T-helper 17 cell (primary cell): ENCODE data around the gene NPC1. TPM values are rescaled to one million over a fixed set of nuclear protein-coding genes. Genes with fewer than 3 reads are reported as not detected.
"Not testable (repeated sequence)": the region's sequence is repeated elsewhere in the genome, so short reads cannot be mapped to it uniquely, and the experiment has no call there.

Experiments
- ATAC-seq: fragments of 150-1000 bp; cut with Tn5 transposase; 2 replicates; pipeline ENCODE4 v1.10.0; 2021; ENCODE audit warnings: mild to moderate bottlenecking, moderate library complexity
- DNase-seq, 3 donors: peaks; one replicate each; pipeline versions ENCODE4 v3.0.0 to v3.0.0-alpha.2; 2020 to 2021
- H3K9me3 ChIP-seq: one replicate; pipeline ENCODE4 v1.7.0; 2013; ENCODE audit warnings: low read length, mild to moderate bottlenecking; ENCODE audit not compliant: control insufficient read depth, poor library complexity, severe bottlenecking
- H3K27ac Mint-ChIP-seq: one replicate; pipeline ENCODE4 v1.8.0; 2022; ENCODE audit warnings: mild to moderate bottlenecking, moderate library complexity, mixed read lengths
- H3K27me3 Mint-ChIP-seq: one replicate; pipeline ENCODE4 v1.8.0; 2022; ENCODE audit warnings: mixed read lengths
- H3K36me3 Mint-ChIP-seq: one replicate; pipeline ENCODE4 v1.8.0; 2022; ENCODE audit warnings: low read depth, mixed read lengths
- H3K4me1 Mint-ChIP-seq: one replicate; pipeline ENCODE4 v1.8.0; 2022; ENCODE audit warnings: mild to moderate bottlenecking, mixed read lengths
- H3K4me3 Mint-ChIP-seq: one replicate; pipeline ENCODE4 v1.8.0; 2022; ENCODE audit warnings: mild to moderate bottlenecking, moderate library complexity, mixed read lengths
- total RNA-seq, 4 donors: library from RNA in 2 of 4; stranded (reverse) in 2 of 4; gene quantifications; one replicate each; pipeline ENCODE4 v1.2.3 and lab custom pipeline; 2022 to 2026

The NPC1 gene
- total RNA-seq, 2 donors from 2014 or later, result 43.5 to 45.8 TPM

- DNase-seq (no peak), ATAC-seq (peak; percentile 50)
- no peak overlapping the region for H3K27ac Mint-ChIP-seq
- H3K4me3 Mint-ChIP-seq, result peak overlapping the region; percentile 77
- peaks cover 46% of the 10 kb centered on the region for H3K27me3 Mint-ChIP-seq
- peaks cover 13% of the 10 kb centered on the region for H3K4me1 Mint-ChIP-seq
- H3K36me3 Mint-ChIP-seq, result peaks cover 8% of the 10 kb centered on the region
- H3K9me3 ChIP-seq, result no peaks in the 10 kb centered on the region
These were observed 33.1 kb upstream of the NPC1 start for GRCh38 chr18:23619388-23619881.

- DNase-seq (no peak), ATAC-seq (peak; percentile 33)
- H3K4me3 Mint-ChIP-seq, result peak overlapping the region; percentile 77
- no peaks in the 10 kb centered on the region for H3K9me3 ChIP-seq
- peaks cover 13% of the 10 kb centered on the region for H3K4me1 Mint-ChIP-seq
- peaks cover 8% of the 10 kb centered on the region for H3K36me3 Mint-ChIP-seq
- H3K27me3 Mint-ChIP-seq, result peaks cover 46% of the 10 kb centered on the region
- no peak overlapping the region for H3K27ac Mint-ChIP-seq
These were observed 32.6 kb upstream of the NPC1 start for GRCh38 chr18:23618862-23619387.

GRCh38 chr18:23617412-23618014 is 31.2 kb upstream of the NPC1 start:
- Mint-ChIP-seq H3K4me3 (no peak overlapping the region), H3K36me3 (peaks cover 8% of the 10 kb centered on the region), H3K27me3 (peaks cover 50% of the 10 kb centered on the region), H3K27ac (no peak overlapping the region), H3K4me1 (peaks cover 13% of the 10 kb centered on the region)
- ATAC-seq (no peak), DNase-seq (no peak)
- no peaks in the 10 kb centered on the region for H3K9me3 ChIP-seq

- DNase-seq (no peak), ATAC-seq (no peak)
- no peaks in the 10 kb centered on the region for H3K9me3 ChIP-seq
- Mint-ChIP-seq H3K27me3 (peaks cover 41% of the 10 kb centered on the region), H3K4me1 (peaks cover 9% of the 10 kb centered on the region), H3K27ac (no peak overlapping the region), H3K4me3 (no peak overlapping the region), H3K36me3 (peaks cover 8% of the 10 kb centered on the region)
These were observed 30.0 kb upstream of the NPC1 start for GRCh38 chr18:23616258-23616657.

- peaks cover 2% of the 10 kb centered on the region for H3K36me3 Mint-ChIP-seq
- H3K4me3 Mint-ChIP-seq, result no peak overlapping the region
- H3K9me3 ChIP-seq, result no peaks in the 10 kb centered on the region
- H3K4me1 Mint-ChIP-seq, result peaks cover 5% of the 10 kb centered on the region
- peaks cover 28% of the 10 kb centered on the region for H3K27me3 Mint-ChIP-seq
- no peak overlapping the region for H3K27ac Mint-ChIP-seq
- DNase-seq (no peak), ATAC-seq (no peak)
These were observed 28.6 kb upstream of the NPC1 start for GRCh38 chr18:23614891-23615290.

- H3K9me3 ChIP-seq, result no peaks in the 10 kb centered on the region
- Mint-ChIP-seq H3K36me3 (peaks cover 2% of the 10 kb centered on the region), H3K4me1 (peaks cover 7% of the 10 kb centered on the region), H3K27me3 (peaks cover 26% of the 10 kb centered on the region), H3K4me3 (no peak overlapping the region), H3K27ac (no peak overlapping the region)
- DNase-seq (no peak), ATAC-seq (no peak)
These were observed 28.1 kb upstream of the NPC1 start for GRCh38 chr18:23614413-23614812.

GRCh38 chr18:23613091-23613475 is 26.8 kb upstream of the NPC1 start:
- H3K4me1 Mint-ChIP-seq, H3K27ac Mint-ChIP-seq, H3K4me3 Mint-ChIP-seq, H3K9me3 ChIP-seq, H3K36me3 Mint-ChIP-seq, DNase-seq, ATAC-seq: not testable (repeated sequence)
- H3K27me3 Mint-ChIP-seq, result peaks cover 21% of the 10 kb centered on the region

- H3K27me3 Mint-ChIP-seq, result peaks cover 21% of the 10 kb centered on the region
- H3K4me3 Mint-ChIP-seq, result no peak overlapping the region
- no peaks in the 10 kb centered on the region for H3K36me3 Mint-ChIP-seq
- no peaks in the 10 kb centered on the region for H3K9me3 ChIP-seq
- no peak overlapping the region for H3K27ac Mint-ChIP-seq
- ATAC-seq (no peak), DNase-seq (no peak)
- peaks cover 3% of the 10 kb centered on the region for H3K4me1 Mint-ChIP-seq
These were observed 26.3 kb upstream of the NPC1 start for GRCh38 chr18:23612434-23613090.

GRCh38 chr18:23609390-23610023 is 23.2 kb upstream of the NPC1 start:
- no peak overlapping the region for H3K4me3 Mint-ChIP-seq
- no peak overlapping the region for H3K27ac Mint-ChIP-seq
- H3K36me3 Mint-ChIP-seq, result no peaks in the 10 kb centered on the region
- peaks cover 26% of the 10 kb centered on the region for H3K27me3 Mint-ChIP-seq
- no peak for ATAC-seq
- DNase-seq, result no peak
- H3K9me3 ChIP-seq, result no peaks in the 10 kb centered on the region
- peaks cover 4% of the 10 kb centered on the region for H3K4me1 Mint-ChIP-seq

GRCh38 chr18:23608211-23608610 is 21.9 kb upstream of the NPC1 start:
- no peak for ATAC-seq
- Mint-ChIP-seq H3K27ac (no peak overlapping the region), H3K4me3 (no peak overlapping the region), H3K36me3 (no peaks in the 10 kb centered on the region), H3K4me1 (peaks cover 4% of the 10 kb centered on the region), H3K27me3 (peaks cover 26% of the 10 kb centered on the region)
- no peaks in the 10 kb centered on the region for H3K9me3 ChIP-seq
- DNase-seq, result no peak

- DNase-seq, result no peak
- no peak overlapping the region for H3K27ac Mint-ChIP-seq
- H3K4me1 Mint-ChIP-seq, result peaks cover 4% of the 10 kb centered on the region
- no peaks in the 10 kb centered on the region for H3K36me3 Mint-ChIP-seq
- H3K27me3 Mint-ChIP-seq, result peaks cover 20% of the 10 kb centered on the region
- no peak overlapping the region for H3K4me3 Mint-ChIP-seq
- no peak for ATAC-seq
- H3K9me3 ChIP-seq, result no peaks in the 10 kb centered on the region
These were observed 19.6 kb upstream of the NPC1 start for GRCh38 chr18:23605941-23606340.

GRCh38 chr18:23599809-23600208 is 13.5 kb upstream of the NPC1 start:
- no peaks in the 10 kb centered on the region for H3K9me3 ChIP-seq
- no peaks in the 10 kb centered on the region for H3K36me3 Mint-ChIP-seq
- no peak overlapping the region for H3K27ac Mint-ChIP-seq
- DNase-seq (no peak), ATAC-seq (no peak)
- H3K27me3 Mint-ChIP-seq, result peaks cover 8% of the 10 kb centered on the region
- H3K4me3 Mint-ChIP-seq, result no peak overlapping the region
- H3K4me1 Mint-ChIP-seq, result no peaks in the 10 kb centered on the region

- Mint-ChIP-seq H3K4me1 (no peaks in the 10 kb centered on the region), H3K27ac (no peak overlapping the region), H3K27me3 (peaks cover 16% of the 10 kb centered on the region), H3K4me3 (no peak overlapping the region), H3K36me3 (no peaks in the 10 kb centered on the region)
- no peak for DNase-seq
- ATAC-seq, result no peak
- H3K9me3 ChIP-seq, result no peaks in the 10 kb centered on the region
These were observed 9.9 kb upstream of the NPC1 start for GRCh38 chr18:23596183-23596582.
